Body of pancreas (tissue), 4 donors: ENCODE data around the gene SLC4A1AP. TPM values are rescaled to one million over a fixed set of nuclear protein-coding genes. Genes with fewer than 3 reads are reported as not detected.

Source experiments
- ATAC-seq: fragments of 150-250 bp; one replicate; pipeline ENCODE4 v1.9.1; 2016
- DNase-seq, 4 donors: peaks; one replicate each; pipeline ENCODE4 v3.0.0-alpha.2; 2019
- H3K27ac ChIP-seq, 4 donors: fragments of 200-600 bp; sonication (generic); 1 replicate in 3 of 4; 2 replicates in 1 of 4; pipeline versions ENCODE4 v1.5.1 to v1.6.1; 2016 to 2019; ENCODE audit warnings: mild to moderate bottlenecking in 1 of 4, mixed read lengths in 1 of 4, moderate library complexity in 1 of 4
- H3K27me3 ChIP-seq, 2 donors: fragments of 200-600 bp; sonication (generic); one replicate each; pipeline ENCODE4 v1.6.0; 2016; ENCODE audit warnings: mild to moderate bottlenecking in 1 of 2
- H3K36me3 ChIP-seq, 2 donors: fragments of 200-600 bp; sonication (generic); replicated peaks in 1 of 2; 2 replicates each; pipeline ENCODE4 v1.5.1; 2016; ENCODE audit warnings: low read depth in 2 of 2; ENCODE audit not compliant: insufficient read depth in 1 of 2
- H3K4me1 ChIP-seq: fragments of 200-600 bp; sonication (generic); one replicate; pipeline ENCODE4 v1.6.0; 2016
- H3K4me3 ChIP-seq, 2 donors: fragments of 200-600 bp; sonication (generic); 1 replicate in 1 of 2; 2 replicates in 1 of 2; pipeline ENCODE4 v1.5.1; 2016 to 2019
- H3K9me3 ChIP-seq, 3 donors: fragments of 200-600 bp; sonication (generic); 1 replicate in 2 of 3; 2 replicates in 1 of 3; pipeline ENCODE4 v1.5.1; 2016
- POLR2A ChIP-seq, 3 donors: fragments of 450-650 bp; IDR thresholded peaks; one replicate each; pipeline ENCODE4 v1.6.1; 2016; ENCODE audit warnings: antibody characterized with exemption in 3 of 3, mild to moderate bottlenecking in 2 of 3
- WGBS, 2 donors: methylation state at CpG; one replicate each; pipeline ENCODE4 v1.1.5; 2017; 5-methylcytosine and 5-hydroxymethylcytosine counted together
- intact Hi-C: fragments of 100-400 bp; cut with DNase I; formaldehyde crosslinking; loops from one replicate; pipeline ENCODE4 v1.15.1; 2023
- total RNA-seq, 2 donors: library from RNA; depleted of rRNA; stranded (reverse); fragments of >200 nt; gene quantifications; one replicate each; pipeline ENCODE4 v1.1.0, GENCODE V29; 2016
- TF ChIP-seq, protein P1 (sequence below), 7 experiments: fragments of 450-650 bp in 4 of 7; fragments of 200-600 bp in 3 of 7; sonication (generic) in 3 of 7; IDR thresholded peaks; one replicate each; pipeline ENCODE4 v1.5.1; 2016 to 2019; ENCODE audit warnings: antibody characterized with exemption in 7 of 7

SLC4A1AP gene
- total RNA-seq, 2 donors from 2014 or later = 15.6 to 22.4 TPM

DNA sequence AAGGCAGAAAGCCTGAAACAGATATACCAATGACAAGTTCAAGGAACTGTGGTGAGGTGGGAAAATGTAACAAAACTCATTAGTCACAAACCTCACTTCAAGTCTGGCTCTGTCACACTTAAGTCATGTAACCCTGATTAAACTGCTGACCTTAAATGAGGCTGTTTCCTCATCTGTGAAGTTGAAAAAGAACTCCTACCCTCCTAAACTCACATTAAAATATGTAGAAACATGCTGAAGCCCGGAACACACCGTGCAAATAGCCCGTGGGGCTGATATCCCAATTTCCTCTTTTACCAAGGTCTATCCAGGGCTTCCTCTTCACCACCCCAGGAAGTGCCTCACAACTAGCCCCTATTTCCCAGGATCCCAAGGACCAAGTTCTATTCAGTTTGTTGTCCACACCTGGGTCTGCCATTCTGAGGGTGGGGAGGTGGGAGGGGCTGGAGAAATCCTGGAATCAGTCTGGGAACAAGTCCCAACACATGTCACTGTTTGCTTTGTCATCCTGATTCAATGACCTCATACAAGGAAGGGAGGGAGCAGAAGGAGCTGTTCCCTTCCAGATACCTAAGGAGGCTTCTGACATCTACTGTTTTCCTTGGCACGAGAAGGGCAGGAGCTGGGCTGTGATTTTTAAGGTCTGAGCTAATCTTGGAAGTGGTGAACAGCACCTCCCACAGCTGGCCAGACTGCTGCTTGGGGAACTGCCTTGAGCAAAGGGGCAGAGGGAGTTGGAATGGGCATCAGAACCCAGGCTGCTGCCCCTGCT is 42.3 kb downstream of the SLC4A1AP start:
- DNase-seq = peak; percentile 85 to 94 (median 90)
- WGBS, 2 donors = 5 to 14% methylated on average over 4 of the region's 4 CpGs
- Histone ChIP-seq H3K36me3 (no peaks in the 10 kb centered on the region), H3K27me3 (no peaks in the 10 kb centered on the region), H3K4me1 (peaks cover 47% of the 10 kb centered on the region), H3K9me3 (no peaks in the 10 kb centered on the region), H3K27ac (peak overlapping the region; percentile 60 to 96 (median 90)), H3K4me3 (no peak overlapping the region)
- ATAC-seq = peak; percentile 97
- peak in 2 of 3 donors; percentile 44 to 58 for TF ChIP-seq POLR2A (IDR thresholded peaks at IDR 0.05)
- TF ChIP-seq, protein P1, sequence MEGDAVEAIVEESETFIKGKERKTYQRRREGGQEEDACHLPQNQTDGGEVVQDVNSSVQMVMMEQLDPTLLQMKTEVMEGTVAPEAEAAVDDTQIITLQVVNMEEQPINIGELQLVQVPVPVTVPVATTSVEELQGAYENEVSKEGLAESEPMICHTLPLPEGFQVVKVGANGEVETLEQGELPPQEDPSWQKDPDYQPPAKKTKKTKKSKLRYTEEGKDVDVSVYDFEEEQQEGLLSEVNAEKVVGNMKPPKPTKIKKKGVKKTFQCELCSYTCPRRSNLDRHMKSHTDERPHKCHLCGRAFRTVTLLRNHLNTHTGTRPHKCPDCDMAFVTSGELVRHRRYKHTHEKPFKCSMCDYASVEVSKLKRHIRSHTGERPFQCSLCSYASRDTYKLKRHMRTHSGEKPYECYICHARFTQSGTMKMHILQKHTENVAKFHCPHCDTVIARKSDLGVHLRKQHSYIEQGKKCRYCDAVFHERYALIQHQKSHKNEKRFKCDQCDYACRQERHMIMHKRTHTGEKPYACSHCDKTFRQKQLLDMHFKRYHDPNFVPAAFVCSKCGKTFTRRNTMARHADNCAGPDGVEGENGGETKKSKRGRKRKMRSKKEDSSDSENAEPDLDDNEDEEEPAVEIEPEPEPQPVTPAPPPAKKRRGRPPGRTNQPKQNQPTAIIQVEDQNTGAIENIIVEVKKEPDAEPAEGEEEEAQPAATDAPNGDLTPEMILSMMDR (IDR thresholded peaks at IDR 0.05) = no peak
- intact Hi-C loops = no loop called here

DNA sequence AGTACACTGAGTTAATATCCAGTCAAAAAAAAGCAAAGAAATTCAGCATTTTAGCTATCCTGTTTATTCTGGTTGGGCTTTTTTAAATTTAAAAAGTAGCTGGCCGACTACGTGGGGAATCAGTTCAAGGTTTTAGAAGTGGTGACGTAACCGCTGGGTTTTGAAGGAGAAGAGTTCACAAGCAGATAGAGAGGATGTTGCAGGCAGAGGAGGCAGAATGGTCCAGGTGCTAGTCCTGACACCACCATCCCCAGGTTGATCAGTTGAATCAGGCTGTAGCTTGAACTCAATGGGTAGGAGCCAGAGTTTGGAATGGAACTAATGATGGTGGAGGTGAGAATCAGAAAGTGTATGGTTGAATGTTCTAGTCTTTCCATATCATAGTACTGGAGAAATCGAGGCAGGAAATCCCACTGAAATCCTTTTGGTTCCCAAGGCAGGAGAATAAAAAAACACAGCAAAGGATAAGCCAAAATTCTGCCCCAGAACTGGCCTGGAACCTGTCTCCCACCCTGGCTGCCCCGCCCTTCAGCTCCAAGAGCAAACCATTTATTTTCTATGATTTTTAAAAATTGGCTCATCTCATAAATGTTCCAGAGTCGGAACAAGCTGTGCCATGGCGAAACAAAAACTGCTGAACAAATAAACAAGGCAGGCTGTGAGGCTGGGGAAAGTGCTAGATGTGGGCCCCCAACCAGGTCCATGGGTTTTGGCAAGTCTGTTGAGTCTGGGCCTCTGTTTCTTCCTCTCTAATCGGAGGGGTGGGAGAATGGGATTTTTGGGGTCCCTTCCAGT is 44.0 kb downstream of the SLC4A1AP start:
- Histone ChIP-seq H3K9me3 (no peaks in the 10 kb centered on the region), H3K36me3 (no peaks in the 10 kb centered on the region), H3K4me3 (no peak overlapping the region), H3K27me3 (no peaks in the 10 kb centered on the region), H3K27ac (no peak overlapping the region), H3K4me1 (peaks cover 43% of the 10 kb centered on the region)
- no peak for DNase-seq
- 70 to 75% methylated on average over 9 of the region's 9 CpGs for WGBS, 2 donors
- intact Hi-C loops = no loop called here
- ATAC-seq = no peak
- no peak for TF ChIP-seq POLR2A (IDR thresholded peaks at IDR 0.05)
- TF ChIP-seq, protein P1 (IDR thresholded peaks at IDR 0.05) = no peak

DNA sequence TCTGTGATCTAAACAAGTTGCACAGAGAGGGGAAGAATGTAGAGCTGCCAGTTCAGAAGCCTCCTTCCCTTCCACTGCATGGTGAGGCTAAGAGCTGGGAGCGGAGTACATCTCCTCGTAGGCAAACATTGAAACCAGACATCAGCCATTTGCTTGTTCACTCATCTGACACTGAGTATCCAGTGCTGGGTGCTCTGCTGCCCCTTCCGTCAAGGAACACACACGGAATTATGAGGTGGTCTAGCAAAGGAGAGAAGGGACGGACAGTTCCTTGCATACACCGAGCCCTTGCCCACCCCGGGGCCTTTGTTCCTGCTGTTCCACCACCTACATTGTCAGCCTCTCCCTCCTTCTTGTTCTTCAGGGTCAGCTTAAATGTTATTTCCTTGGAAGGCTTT is 44.6 kb downstream of the SLC4A1AP start:
- Histone ChIP-seq H3K27ac (no peak overlapping the region), H3K4me1 (peaks cover 43% of the 10 kb centered on the region), H3K27me3 (no peaks in the 10 kb centered on the region), H3K4me3 (no peak overlapping the region), H3K9me3 (no peaks in the 10 kb centered on the region), H3K36me3 (no peaks in the 10 kb centered on the region)
- WGBS, 2 donors = 84 to 87% methylated on average over 7 of the region's 7 CpGs
- no peak for ATAC-seq
- TF ChIP-seq, protein P1 (IDR thresholded peaks at IDR 0.05) = no peak
- no peak for TF ChIP-seq POLR2A (IDR thresholded peaks at IDR 0.05)
- intact Hi-C loops = no loop called here
- DNase-seq = no peak

DNA sequence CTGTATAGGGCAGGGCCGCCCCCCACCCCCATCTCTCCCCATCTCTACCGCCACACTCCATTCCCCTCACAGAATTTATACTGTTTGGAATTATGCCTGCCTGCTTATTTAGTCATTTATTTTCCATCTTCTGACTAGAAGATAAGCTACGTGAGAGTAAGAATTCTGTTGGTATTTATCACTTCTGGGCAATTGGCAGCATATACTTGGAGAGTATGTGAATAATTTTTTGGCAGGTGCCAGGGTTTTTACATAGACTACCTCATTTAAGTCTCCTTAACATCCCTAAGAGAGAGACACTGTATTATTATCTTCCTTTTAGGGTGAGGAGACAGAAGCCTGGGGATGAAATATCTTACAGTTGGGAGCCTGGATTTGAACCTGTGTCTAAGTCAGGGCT is 45.0 kb downstream of the SLC4A1AP start:
- ATAC-seq = no peak
- Histone ChIP-seq H3K36me3 (no peaks in the 10 kb centered on the region), H3K4me3 (no peak overlapping the region), H3K27me3 (no peaks in the 10 kb centered on the region), H3K4me1 (peaks cover 40% of the 10 kb centered on the region), H3K9me3 (no peaks in the 10 kb centered on the region), H3K27ac (no peak overlapping the region)
- WGBS, 2 donors = 56 to 64% methylated on average over 3 of the region's 3 CpGs
- TF ChIP-seq, protein P1 (IDR thresholded peaks at IDR 0.05) = no peak
- TF ChIP-seq POLR2A (IDR thresholded peaks at IDR 0.05) = no peak
- no peak for DNase-seq
- intact Hi-C loops = no loop called here
